Measurements from ENCODE around the gene B3GNT3. TPM values are rescaled to one million over a fixed set of nuclear protein-coding genes. Genes with fewer than 3 reads are reported as not detected.

The B3GNT3 gene
- total and polyA plus RNA-seq, 2 of the 13 experiments (the other 11 are each of a cell fraction or from before 2014, with no cell fraction given) = 0.86 to 4.0 TPM

- TF ChIP-seq SALL2 (CRISPR knock-in tag; IDR thresholded peaks at IDR 0.05) (0 out of 2 replicates have a peak, but pooled peaks have one; percentile 24), HOXA5 (CRISPR knock-in tag; IDR thresholded peaks at IDR 0.05) (peak; percentile 67), ZSCAN30 (CRISPR knock-in tag; IDR thresholded peaks at IDR 0.05) (no peak), ZNF503 (CRISPR knock-in tag; IDR thresholded peaks at IDR 0.05) (0 out of 2 replicates have a peak, but pooled peaks have one; percentile 50), SSRP1 (CRISPR knock-in tag; IDR thresholded peaks at IDR 0.05) (0 out of 2 replicates have a peak, but pooled peaks have one; percentile 8), ZNF790 (CRISPR knock-in tag; IDR thresholded peaks at IDR 0.05; ENCODE audit: borderline replicate concordance) (no peak), ZFX (CRISPR knock-in tag; IDR thresholded peaks at IDR 0.05; ENCODE audit: low read depth) (peak; percentile 88), ETV6 (CRISPR knock-in tag; conservative IDR thresholded peaks at IDR 0.05) (peak; percentile 67; the same call in 1 of the 2 replicates), ZNF18 (CRISPR knock-in tag; IDR thresholded peaks at IDR 0.05; ENCODE audit: insufficient replicate concordance) (peak; percentile 90), ZNF570 (CRISPR knock-in tag; IDR thresholded peaks at IDR 0.05; ENCODE audit: borderline replicate concordance) (no peak), GATAD1 (CRISPR knock-in tag; IDR thresholded peaks at IDR 0.05) (peak; percentile 88), ZNF761 (CRISPR knock-in tag; conservative IDR thresholded peaks at IDR 0.05) (peak; percentile 57; the same call in 1 of the 2 replicates), ZNF800 (CRISPR knock-in tag; IDR thresholded peaks at IDR 0.05) (0 out of 2 replicates have a peak, but pooled peaks have one; percentile 14), SMAD1 (CRISPR knock-in tag; IDR thresholded peaks at IDR 0.05; ENCODE audit: borderline replicate concordance, low read depth) (peak; percentile 77; the same call in 1 of the 2 replicates), KLF9 (CRISPR knock-in tag; IDR thresholded peaks at IDR 0.05; ENCODE audit: low read depth) (peak; percentile 21; the same call in 1 of the 2 replicates), FOXA1 (IDR thresholded peaks at IDR 0.05) (no peak), FOXA1 (CRISPR knock-in tag; IDR thresholded peaks at IDR 0.05) (peak; percentile 76; the same call in 1 of the 2 replicates), NCOR1 (IDR thresholded peaks at IDR 0.05; ENCODE audit: borderline replicate concordance, low read length) (no peak), ATF3 (CRISPR knock-in tag; IDR thresholded peaks at IDR 0.05) (0 out of 2 replicates have a peak, but pooled peaks have one; percentile 44), GLMP (CRISPR knock-in tag; IDR thresholded peaks at IDR 0.05; ENCODE audit: borderline replicate concordance) (no peak), ZMAT3 (CRISPR knock-in tag; conservative IDR thresholded peaks at IDR 0.05) (peak; percentile 71)
Observed at GRCh38 chr19:17859533-17860330, 64.8 kb downstream of the B3GNT3 start, which contains the start of gene RPL18A (continued).

Measured in HepG2 (cell line).